ENCODE results near the gene IL21R.

Gene IL21R

GRCh38 chr16:27378871-27379481, 23.0 kb upstream of the IL21R start:
- Histone ChIP-seq H3K27me3 (replicated peaks) (no peaks in the 10 kb centered on the region), H3K27ac (no peak overlapping the region), H3K36me3 (replicated peaks) (no peaks in the 10 kb centered on the region), H3K4me3 (ENCODE audit: low read depth, low read length) (no peak overlapping the region)
- TF ChIP-seq CTCF (IDR thresholded peaks at IDR 0.05; ENCODE audit: low read depth, low read length, missing control alignments), result no peak
- no peak for DNase-seq
- in situ Hi-C loops (cut with HindIII; ENCODE audit: low pct_ligation_motif_present, low sequenced_read_pairs), result no loop called here

- H3K27me3 ChIP-seq (replicated peaks), result no peaks in the 10 kb centered on the region
- in situ Hi-C loops (cut with HindIII; ENCODE audit: low pct_ligation_motif_present, low sequenced_read_pairs), result no loop called here
- no peaks in the 10 kb centered on the region for H3K36me3 ChIP-seq (replicated peaks)
- no peak for DNase-seq
- no peak overlapping the region for H3K27ac ChIP-seq
- TF ChIP-seq CTCF (IDR thresholded peaks at IDR 0.05; ENCODE audit: low read depth, low read length, missing control alignments), result no peak
- no peak overlapping the region for H3K4me3 ChIP-seq (ENCODE audit: low read depth, low read length)
Observed at GRCh38 chr16:27379919-27380318, 22.1 kb upstream of the IL21R start.

DNA sequence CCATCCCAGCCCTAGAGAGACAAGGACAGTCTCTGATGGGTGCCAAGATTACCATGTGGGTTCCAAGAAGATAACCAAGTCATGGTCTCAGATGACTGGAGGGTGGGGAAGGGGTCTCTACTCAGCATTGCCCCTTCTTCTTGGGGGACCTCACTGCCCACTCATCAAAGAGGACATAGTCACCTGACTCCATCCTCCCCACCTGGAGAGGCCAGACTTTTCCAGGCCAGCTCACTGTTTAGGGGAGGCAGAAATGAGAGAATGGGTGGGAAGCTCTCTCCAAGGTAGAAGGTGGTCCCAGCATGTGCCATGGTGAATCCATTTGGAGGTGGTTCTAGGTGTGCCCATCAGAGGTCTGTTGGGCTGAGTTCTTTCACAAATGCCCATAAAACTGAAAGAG, 20.7 kb upstream of the IL21R start:
- Histone ChIP-seq H3K4me3 (ENCODE audit: low read depth, low read length) (no peak overlapping the region), H3K36me3 (replicated peaks) (no peaks in the 10 kb centered on the region), H3K27ac (no peak overlapping the region), H3K27me3 (replicated peaks) (no peaks in the 10 kb centered on the region)
- no peak for DNase-seq
- in situ Hi-C loops (cut with HindIII; ENCODE audit: low pct_ligation_motif_present, low sequenced_read_pairs), result no loop called here
- no peak for TF ChIP-seq CTCF (IDR thresholded peaks at IDR 0.05; ENCODE audit: low read depth, low read length, missing control alignments)

DNA sequence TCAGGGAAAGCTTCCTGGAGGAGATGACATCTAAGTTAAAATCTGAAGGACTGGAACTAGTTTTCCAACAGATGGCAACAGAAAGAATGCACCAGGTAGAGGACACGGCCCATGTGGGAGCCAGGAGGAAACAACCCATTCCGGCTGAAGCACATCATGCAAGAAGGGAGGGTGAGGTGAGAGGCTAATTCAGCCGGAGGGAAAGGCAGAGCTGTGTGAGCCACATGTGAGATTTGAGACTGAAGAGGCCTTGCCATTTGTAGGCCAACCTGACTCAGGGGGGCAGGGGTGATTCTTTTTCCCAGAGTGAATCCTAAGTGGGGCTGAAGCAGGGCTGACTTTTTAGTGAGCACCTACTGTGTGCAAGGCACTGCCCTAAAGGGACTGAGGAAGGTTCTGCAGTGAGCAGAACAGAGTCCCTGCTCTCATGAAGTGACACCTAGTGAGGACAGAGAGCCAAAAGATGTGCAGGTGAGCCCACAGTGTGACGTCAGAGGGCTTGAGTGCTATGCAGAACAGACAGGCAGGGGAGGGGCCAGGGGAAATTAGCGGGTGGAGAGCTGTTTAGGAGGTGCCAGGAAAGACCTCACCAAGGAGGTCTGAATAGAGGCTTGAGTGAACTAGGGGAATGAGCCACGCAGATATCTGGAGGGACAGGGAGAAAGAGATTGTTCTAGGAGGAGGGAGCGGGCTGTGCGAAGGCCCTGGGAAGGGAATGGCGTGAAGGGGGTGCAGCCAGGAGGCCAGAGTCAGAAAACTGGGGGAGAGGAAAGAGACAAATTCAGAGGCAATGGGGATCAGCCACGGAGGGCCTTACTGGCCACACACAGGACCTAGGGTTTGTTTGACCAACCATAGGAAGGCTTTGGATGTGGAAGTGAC, 19.8 kb upstream of the IL21R start:
- in situ Hi-C loops (cut with HindIII; ENCODE audit: low pct_ligation_motif_present, low sequenced_read_pairs), result no loop called here
- no peak for TF ChIP-seq CTCF (IDR thresholded peaks at IDR 0.05; ENCODE audit: low read depth, low read length, missing control alignments)
- Histone ChIP-seq H3K27me3 (replicated peaks) (no peaks in the 10 kb centered on the region), H3K27ac (no peak overlapping the region), H3K4me3 (ENCODE audit: low read depth, low read length) (no peak overlapping the region), H3K36me3 (replicated peaks) (no peaks in the 10 kb centered on the region)
- DNase-seq, result no peak

GRCh38 chr16:27383556-27384243, 18.3 kb upstream of the IL21R start:
- DNase-seq, result no peak

More at GRCh38 chr16:27383556-27384243, 18.3 kb upstream of the IL21R start:
- H3K27ac ChIP-seq, result no peak overlapping the region
- no peak overlapping the region for H3K4me3 ChIP-seq (ENCODE audit: low read depth, low read length)
- in situ Hi-C loops (cut with HindIII; ENCODE audit: low pct_ligation_motif_present, low sequenced_read_pairs), result no loop called here
- no peaks in the 10 kb centered on the region for H3K36me3 ChIP-seq (replicated peaks)
- TF ChIP-seq CTCF (IDR thresholded peaks at IDR 0.05; ENCODE audit: low read depth, low read length, missing control alignments), result no peak
- H3K27me3 ChIP-seq (replicated peaks), result no peaks in the 10 kb centered on the region
